Activated CD4-positive, alpha-beta T cell treated with anti-CD3 and anti-CD28 coated beads for 1 hour (primary cell): Measurements from ENCODE around the gene HOXB4.

Experiments used
- DNase-seq: peaks from one replicate; pipeline ENCODE4 v3.0.0-alpha.2; 2020

The HOXB4 gene

GRCh38 chr17:48589060-48589830 is 11.1 kb upstream of the HOXB4 start:
- DNase-seq = no peak

- DNase-seq = no peak
These were observed 10.4 kb upstream of the HOXB4 start for GRCh38 chr17:48588528-48588927.

- DNase-seq = no peak
These were observed 9.9 kb upstream of the HOXB4 start for GRCh38 chr17:48588074-48588415.

GRCh38 chr17:48587276-48588073 is 9.3 kb upstream of the HOXB4 start:
- no peak for DNase-seq

- DNase-seq = no peak
These were observed 8.5 kb upstream of the HOXB4 start for GRCh38 chr17:48586355-48587258.

- no peak for DNase-seq
These were observed 6.1 kb upstream of the HOXB4 start for GRCh38 chr17:48584223-48584741.

GRCh38 chr17:48583708-48584222 is 5.6 kb upstream of the HOXB4 start:
- no peak for DNase-seq

- no peak for DNase-seq
These were observed 4.6 kb upstream of the HOXB4 start for GRCh38 chr17:48582750-48583069.

GRCh38 chr17:48579760-48580554 is 1.8 kb upstream of the HOXB4 start:
- no peak for DNase-seq

- DNase-seq = no peak
These were observed 1.3 kb upstream of the HOXB4 start for GRCh38 chr17:48579471-48579759.

GRCh38 chr17:48578616-48579470 is 693 bp upstream of the HOXB4 start:
- no peak for DNase-seq

GRCh38 chr17:48577330-48577945 is 712 bp downstream of the HOXB4 start:
- DNase-seq = no peak

- no peak for DNase-seq
These were observed 1.5 kb downstream of the HOXB4 start for GRCh38 chr17:48576479-48577309.

GRCh38 chr17:48575673-48576478 is 2.3 kb downstream of the HOXB4 start:
- no peak for DNase-seq

GRCh38 chr17:48575066-48575582 is 3.0 kb downstream of the HOXB4 start:
- DNase-seq = no peak

GRCh38 chr17:48574505-48575065 is 3.6 kb downstream of the HOXB4 start:
- no peak for DNase-seq

GRCh38 chr17:48571826-48572417 is 6.2 kb downstream of the HOXB4 start:
- DNase-seq = no peak
